GM12873 (cell line): ENCODE results near the gene B3GLCT.

ENCODE experiments used
- TF ChIP-seq, protein P1 (sequence below): IDR thresholded peaks from 2 replicates; pipeline ENCODE4 v1.5.1; 2012; ENCODE audit warnings: low read depth, mild to moderate bottlenecking, moderate library complexity, low read length, control low read depth; ENCODE audit not compliant: insufficient read depth; ENCODE audit errors: missing control alignments

B3GLCT gene

DNA sequence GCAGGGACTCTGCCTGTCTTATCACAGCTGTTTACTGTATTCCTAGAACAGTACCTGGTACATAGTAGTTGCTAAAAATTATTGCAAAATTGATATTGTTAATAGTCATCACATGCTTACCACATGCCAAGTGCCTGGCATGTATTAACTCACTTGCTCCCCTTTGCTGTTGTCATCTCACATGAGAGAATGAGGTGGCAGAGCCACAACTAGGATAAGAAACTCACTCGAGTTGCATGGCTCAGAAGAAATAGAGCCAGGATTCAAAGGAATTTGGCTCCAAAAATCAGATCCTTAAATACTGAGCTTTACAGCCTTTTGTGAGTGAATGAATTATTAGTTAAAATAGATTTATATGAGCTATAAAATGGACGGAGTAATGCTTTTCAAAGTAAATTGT is 42.6 kb downstream of the B3GLCT start:
- TF ChIP-seq, protein P1, sequence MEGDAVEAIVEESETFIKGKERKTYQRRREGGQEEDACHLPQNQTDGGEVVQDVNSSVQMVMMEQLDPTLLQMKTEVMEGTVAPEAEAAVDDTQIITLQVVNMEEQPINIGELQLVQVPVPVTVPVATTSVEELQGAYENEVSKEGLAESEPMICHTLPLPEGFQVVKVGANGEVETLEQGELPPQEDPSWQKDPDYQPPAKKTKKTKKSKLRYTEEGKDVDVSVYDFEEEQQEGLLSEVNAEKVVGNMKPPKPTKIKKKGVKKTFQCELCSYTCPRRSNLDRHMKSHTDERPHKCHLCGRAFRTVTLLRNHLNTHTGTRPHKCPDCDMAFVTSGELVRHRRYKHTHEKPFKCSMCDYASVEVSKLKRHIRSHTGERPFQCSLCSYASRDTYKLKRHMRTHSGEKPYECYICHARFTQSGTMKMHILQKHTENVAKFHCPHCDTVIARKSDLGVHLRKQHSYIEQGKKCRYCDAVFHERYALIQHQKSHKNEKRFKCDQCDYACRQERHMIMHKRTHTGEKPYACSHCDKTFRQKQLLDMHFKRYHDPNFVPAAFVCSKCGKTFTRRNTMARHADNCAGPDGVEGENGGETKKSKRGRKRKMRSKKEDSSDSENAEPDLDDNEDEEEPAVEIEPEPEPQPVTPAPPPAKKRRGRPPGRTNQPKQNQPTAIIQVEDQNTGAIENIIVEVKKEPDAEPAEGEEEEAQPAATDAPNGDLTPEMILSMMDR = no peak

DNA sequence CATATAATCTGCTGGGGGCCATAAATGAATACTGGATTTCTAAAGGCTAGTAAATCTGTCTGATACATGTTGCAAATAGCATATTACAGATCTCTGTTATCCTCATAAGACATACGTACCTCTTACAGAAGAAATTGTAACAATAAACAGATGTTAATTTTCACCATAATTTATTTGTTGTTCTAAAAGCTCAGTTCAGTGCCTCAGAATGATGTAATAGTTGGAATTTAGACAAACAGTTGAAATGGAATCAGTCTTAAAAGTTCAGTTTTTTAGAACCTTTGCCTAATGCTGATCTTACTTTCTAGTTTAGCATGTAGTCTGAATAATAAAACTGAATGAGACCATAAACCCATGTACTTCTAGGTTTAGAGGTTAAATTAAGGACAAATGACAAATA is 43.1 kb downstream of the B3GLCT start:
- TF ChIP-seq, protein P1 = no peak

DNA sequence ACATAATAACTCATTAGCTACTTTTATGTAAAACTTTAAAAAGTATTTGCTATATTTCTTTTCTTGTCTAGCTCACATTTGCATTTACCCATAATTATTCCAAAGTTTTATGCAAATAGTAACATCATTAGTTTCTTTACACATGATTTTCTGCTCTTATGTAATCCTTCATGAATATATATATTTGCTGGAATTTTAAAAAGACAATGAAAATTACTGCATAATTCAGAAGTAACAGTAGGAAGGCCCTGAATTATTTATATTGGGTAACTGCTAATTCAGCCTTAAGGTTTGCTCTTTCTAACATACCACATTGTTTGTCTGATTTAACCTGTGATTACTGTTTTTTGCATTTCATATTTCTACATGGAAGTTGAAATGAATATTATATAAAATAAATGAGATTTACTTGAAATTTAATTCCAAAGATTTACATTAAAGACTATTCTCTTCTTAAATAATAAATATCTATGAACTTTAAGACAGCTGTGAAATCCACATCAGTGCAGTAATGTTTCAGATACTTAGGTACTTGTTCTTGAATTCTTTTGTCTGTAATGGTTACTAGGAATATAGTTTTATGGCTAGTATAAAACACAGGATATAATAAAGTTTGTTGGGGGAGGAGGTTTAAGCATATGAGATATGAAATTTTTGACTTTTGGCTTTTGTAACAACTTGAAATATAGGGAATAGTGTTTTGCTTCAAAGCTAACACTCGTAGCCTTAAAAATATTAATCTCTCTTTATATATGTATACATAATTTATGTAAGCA is 46.0 kb downstream of the B3GLCT start:
- TF ChIP-seq, protein P1 = no peak

DNA sequence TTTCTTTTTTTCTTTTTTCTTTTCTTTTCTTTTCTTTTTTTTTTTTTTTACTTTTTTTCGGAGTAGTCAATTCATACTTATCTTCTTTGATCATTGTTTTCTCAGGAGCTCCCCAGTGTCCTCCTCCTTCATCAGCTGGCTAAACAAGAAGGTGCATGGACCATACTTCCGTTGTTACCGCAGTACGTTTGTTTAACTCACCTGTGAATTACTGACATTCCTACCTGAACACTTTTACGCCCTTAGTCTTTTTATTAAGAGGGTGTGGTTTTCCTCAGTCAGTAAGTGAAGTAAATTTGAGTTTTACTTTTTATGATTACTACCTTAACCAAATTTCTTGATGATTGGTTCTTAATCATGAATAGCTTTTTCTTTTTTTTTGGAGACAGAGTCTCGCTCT is 47.1 kb downstream of the B3GLCT start:
- TF ChIP-seq, protein P1 = no peak

DNA sequence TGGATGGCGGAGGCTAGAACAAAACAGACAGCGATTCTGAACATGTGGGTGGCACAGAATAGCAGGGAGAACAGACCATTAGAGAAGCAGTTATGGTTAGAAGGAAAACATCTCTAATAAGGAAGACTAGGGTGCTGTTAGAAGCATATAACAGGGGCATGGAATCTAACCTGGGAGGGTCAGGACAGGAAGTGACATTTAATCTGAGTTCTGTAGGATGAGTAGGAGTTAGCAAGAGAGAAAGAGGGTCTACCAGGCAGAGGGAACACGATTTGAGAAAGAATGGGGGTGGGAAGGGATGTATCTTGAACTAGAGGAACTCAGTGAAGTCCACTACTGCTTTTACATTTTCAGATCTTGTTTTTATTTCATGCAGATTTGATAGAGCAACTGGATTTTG is 48.6 kb downstream of the B3GLCT start:
- TF ChIP-seq, protein P1 = no peak

DNA sequence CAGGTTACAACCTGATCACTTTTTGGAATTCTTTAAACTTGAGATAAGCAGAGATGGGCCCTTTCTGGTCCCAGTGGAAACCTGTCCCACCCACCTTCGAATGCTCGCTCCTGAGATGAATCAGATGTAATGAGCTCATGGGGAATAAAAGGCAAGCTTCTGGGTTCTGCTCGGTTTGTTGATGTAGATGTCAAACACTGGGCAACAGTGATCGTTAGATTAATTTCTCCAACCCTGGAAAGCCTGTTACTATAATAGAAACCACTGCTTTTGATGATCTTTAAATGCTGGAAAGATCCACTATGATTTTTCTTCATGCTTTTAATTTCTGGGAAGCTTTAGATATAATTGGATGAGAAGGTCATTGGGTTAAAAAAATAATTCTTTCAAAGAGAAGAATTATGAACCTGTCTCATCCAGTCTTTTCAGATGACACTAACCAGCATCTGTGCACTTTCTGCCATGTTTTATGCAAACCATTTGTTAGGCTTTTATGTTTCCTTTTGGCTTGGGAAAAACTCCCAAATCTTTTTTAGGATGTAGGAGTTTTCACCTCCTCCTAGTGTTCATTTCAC is 49.3 kb downstream of the B3GLCT start:
- TF ChIP-seq, protein P1 = no peak

DNA sequence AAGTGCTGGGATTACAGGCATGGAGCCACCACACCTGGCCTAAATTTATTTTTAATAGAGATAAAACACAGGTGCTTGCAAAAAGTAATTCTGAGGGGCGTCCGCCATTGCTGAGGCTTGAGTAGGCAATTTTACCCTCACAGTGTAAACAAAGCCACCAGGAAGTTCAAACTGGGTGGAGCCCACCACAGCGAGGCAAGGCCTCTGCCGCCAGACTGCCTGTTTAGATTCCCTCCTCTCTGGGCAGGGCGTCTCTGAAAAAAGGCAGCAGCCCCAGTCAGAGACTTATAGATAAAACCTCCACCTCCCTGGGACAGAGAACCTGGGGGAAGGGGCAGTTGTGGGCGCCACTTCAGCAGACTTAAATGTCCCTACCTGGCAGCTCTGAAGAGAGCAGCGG is 50.7 kb downstream of the B3GLCT start:
- TF ChIP-seq, protein P1 = no peak
